Renal cortex interstitium (tissue), 11 donors: ENCODE measurements around the gene BCAS1. TPM values are rescaled to one million over a fixed set of nuclear protein-coding genes. Genes with fewer than 3 reads are reported as not detected.
"Not testable (repeated sequence)": the region's sequence is repeated elsewhere in the genome, so short reads cannot be mapped to it uniquely, and the experiment has no call there.

ENCODE experiments used
- DNase-seq, 11 donors: peaks; one replicate each; pipeline ENCODE4 v3.0.0-alpha.2; 2013; ENCODE audit warnings: low read depth in 9 of 11, low spot score in 4 of 11; ENCODE audit errors: extremely low read depth in 1 of 11
- polyA plus RNA-seq, 3 donors: library from polyadenylated mRNA; unstranded; fragments of 120-200 nt; gene quantifications; one replicate each; pipeline ENCODE4 v1.2.1, GENCODE V29; 2013; ENCODE audit not compliant: insufficient read length in 3 of 3

BCAS1 gene
- polyA plus RNA-seq, 3 donors = 2.3 to 3.5 (median 2.5) TPM

DNA sequence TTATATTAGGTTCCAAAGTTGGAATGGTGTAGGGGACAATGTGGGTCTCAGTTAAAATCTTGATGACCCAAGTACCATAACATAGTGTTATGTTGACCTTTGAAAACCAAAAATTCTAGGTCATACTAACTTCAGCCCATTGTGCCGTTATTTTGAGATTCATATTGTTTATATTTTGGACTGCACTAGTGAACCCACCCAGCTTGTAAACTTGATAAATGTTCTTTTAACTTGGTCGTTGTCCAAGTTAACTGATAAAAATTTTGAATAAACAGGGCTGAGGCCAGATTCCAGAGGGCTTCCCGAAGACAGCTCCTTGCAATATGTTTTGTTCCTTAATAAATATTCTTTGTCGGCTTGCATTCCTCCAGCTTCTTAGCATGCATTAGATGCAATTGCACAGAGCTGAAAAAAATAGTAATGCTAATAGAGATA is 90.3 kb downstream of the BCAS1 start:
- DNase-seq = peak in 7 of 11 donors; percentile 34 to 73 (median 58)

DNA sequence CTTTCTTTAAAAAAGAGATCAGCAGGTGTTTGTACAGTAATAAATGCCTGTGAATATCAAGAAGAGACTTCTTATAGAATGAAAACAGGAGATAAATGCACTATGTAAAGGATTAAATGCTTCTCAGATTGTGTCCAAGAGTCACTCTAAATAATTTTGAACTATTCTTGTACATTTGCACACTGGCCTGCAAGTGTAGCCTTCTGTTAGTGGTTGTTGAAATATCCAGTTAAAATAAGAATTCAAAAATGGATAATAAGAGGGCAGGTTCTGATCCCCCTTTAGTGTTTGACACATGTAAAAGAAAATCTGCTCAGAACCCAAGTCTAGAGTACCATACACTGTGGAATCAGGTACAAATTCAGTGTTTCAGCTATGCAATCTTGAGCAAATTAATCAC is 91.9 kb downstream of the BCAS1 start:
- no peak for DNase-seq

DNA sequence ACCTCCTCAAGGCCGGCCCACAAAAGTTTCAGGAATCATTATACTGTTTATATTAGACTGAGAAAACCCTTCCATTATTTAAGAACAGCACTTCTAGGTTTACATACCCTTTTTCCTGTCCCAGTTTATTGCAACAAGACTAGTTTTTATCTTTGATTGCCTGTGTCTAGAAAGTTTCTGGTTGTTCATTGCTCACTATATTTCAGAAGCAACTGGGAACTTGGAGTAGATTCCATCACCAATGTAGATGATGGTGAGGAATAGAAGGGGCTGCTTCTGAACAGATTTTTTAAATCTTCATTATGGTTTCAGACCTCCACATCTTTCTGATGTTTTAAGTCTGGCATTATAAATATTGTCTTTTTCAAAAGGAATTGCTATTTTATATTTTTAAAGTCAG is 93.0 kb downstream of the BCAS1 start:
- no peak for DNase-seq

DNA sequence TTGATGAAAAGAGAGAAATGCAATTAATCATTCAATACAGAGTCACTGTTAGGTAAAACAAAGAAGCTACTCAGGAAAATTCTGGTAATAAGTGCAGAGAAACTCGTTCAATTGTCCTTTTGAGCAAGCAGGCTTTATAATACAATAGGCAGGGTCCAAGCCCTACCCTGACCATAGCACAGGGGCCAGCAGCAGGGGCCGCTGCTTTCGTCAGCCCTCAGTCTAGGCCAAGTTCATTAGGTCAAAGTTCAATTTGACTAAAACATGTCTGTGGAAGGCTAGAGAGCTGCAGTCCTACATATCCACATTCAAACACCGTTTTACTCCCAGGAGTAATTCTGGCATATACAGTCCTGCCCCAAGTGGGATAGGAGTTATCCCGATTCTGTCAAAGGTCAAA is 94.6 kb downstream of the BCAS1 start:
- no peak for DNase-seq

DNA sequence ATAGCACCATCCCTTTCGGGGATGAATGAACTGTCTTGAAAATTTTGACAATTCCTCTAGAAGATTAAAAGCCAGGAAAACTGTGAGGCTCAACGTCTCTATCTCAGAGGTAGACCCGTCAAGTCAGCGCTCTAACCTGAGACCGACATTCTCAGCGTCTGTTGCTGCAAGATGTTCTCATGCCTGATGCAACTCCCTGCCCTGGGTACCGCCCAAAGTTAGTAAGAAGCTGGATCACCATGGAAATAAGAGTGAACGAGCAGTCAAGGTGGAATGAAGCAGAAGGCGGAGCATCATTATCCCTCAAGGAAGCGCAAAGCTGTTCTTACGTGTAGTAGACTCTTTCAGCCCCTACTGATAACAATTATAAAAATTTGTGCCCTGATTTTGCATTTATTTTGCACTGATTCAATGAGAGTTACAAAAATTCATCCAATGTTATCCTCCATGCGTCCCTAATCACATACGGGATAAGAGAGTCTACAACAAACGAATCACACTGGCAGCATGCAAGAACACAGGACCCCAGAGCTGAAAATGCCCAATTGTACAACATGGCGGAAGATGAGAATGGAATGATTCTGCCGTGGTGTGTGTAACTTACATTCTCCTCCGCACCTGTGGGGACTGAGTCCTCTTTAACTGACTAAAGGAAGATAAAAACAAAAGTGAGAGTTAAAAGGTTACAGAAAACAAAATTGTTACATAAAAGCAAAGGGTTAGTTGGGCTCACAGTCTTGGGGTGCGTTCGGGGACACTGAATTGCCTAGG is 95.4 kb downstream of the BCAS1 start:
- DNase-seq = no peak

DNA sequence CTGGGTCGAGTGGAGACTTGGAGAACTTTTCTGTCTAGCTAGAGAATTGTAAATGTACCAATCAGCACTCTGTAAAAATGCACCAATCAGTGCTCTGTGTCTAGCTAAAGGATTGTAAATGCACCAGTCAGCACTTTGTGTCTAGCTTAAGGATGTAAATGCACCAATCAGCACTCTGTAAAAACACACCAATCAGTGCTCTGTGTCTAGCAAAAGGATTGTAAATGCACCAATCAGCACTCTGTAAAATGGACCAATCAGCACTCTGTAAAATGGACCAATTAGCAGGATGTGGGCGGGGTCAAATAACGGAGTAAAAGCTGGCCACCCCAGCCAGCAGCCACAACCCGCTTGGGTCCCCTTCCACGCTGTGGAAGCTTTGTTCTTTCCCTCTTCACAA is 96.5 kb downstream of the BCAS1 start:
- not testable (repeated sequence) for DNase-seq

DNA sequence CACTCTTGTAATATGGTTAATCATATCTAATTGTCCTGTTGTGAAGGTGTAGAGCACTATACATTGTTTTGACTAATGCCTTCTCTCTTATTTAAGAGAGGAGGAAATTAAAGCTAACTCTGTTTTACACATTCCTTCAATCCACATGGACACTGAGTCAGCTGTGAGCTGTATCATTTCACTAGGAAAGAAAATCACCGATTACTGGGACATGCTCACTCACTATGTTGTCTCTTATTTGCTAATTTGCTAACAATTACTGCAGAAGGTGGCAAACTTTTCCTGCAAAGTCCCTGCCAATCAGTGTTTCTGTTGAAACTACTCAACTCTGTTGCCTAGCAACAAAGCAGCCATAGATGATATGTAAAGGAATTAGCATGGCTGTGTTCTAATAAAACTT is 98.2 kb downstream of the BCAS1 start:
- DNase-seq = no peak

GRCh38 chr20:53971096-53971683 is 99.2 kb downstream of the BCAS1 start:
- no peak for DNase-seq

DNA sequence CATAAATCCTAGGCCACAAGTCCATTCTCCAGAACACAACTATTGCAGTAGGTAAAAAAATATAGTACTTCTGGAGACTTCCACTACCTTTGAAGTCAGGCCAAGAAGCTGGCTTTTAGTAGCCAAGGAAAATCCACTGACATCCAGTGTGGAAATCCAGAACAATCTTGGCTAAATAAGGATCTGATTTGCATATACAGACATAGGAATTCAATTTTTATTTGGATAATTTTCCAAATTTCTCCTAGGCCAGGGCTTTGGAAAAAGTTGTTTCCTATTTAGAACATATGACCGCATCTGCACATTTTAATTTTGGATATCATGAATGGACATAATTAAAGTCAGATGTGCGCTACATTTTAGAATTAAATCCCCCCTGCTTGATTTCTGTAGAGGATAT is 100.2 kb downstream of the BCAS1 start:
- no peak for DNase-seq

DNA sequence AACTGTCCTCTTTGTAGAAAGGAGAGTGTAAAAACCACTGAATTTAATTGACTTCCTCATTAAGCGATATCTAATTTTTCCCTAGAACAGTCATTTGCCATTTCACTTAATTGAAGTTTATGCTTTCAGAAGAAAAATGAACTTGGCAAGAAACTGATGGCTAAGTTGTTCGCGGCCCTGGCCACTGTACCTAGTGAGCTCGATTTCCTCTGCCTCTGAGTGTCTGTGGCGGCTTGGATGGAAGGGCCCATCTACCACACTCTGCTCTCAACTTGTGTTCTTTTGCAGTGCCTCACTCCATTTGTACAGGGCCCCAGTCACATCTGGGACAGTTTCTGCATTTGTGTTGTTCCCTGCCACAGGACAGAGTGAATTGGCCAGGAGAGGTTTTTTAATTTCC is 102.9 kb downstream of the BCAS1 start:
- DNase-seq = no peak

- DNase-seq = no peak
Observed at GRCh38 chr20:53966774-53967398, 103.5 kb downstream of the BCAS1 start.

- DNase-seq = no peak
Observed at GRCh38 chr20:53964501-53965253, 105.7 kb downstream of the BCAS1 start.

DNA sequence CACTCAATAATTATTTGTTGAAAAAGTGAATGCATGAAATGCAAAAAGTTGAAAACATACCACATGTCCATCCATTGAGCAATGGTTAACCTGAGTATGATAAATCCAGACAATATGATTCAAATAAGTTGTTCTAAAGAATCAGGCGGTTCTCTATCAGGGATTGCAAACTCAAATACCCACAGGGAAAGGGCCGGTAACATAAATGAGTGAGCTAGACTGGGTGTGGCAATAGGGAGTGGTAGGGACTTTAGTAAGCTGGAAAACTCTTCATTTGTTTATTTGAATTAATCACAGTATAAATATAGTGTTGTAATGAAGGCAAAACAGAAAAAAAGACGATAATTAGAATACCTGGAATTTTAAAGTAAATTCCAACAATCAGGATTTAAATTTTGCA is 106.3 kb downstream of the BCAS1 start:
- DNase-seq = no peak

DNA sequence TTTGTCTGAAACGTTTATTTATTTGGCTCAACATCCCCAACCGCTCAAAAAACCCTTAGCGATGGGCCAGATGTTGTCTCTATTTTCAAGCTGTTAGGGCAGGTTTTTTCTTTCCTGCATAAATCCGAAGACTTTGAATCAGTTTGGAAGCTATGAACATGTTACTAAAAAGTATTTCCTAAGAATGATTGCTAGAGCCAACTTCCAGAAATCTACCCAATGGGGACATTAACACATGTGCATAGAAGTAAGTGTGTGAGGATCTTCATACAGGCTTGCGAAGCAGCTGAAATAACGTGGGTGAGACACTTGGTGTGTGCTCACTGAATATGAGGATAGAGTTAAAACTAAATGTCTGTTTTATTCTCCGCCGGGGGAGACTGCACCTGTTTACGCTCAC is 106.8 kb downstream of the BCAS1 start:
- DNase-seq = no peak

DNA sequence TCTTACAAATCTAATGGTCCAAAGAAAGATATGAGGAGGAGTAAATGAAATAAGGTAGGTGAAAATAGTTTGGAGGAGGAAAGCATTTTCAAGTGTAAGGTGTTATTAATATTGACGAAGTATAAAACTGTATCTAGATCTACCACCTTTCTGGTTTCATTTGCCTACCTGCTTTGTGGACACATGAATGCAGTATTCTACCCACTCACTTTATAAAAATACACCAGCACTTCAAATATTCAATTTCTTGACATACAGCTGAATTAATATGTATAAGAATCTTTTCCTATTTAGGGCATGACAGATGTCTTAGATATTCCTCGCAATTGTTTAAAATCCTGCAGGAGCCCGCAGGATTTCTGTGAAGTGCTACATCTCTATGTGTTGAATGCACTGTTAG is 108.0 kb downstream of the BCAS1 start:
- no peak for DNase-seq

DNA sequence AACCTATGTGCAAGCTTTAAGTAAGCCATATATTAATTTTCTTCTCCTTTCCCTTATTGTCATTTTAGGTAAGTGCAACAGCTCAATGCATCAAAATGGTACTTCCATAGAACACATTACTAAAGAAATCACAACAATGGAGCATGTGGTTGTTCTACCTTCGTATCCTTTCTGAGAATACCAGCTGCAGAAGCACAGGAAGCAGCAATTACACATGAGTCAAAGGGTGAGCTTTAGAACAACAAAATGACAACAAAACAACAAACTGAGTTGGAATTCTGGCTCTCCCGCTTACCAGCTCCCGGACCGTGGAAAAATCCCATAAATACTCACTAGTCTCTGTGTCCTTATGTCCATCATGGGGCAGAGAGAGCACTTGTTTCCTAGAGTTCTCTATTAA is 108.9 kb downstream of the BCAS1 start:
- DNase-seq = no peak

DNA sequence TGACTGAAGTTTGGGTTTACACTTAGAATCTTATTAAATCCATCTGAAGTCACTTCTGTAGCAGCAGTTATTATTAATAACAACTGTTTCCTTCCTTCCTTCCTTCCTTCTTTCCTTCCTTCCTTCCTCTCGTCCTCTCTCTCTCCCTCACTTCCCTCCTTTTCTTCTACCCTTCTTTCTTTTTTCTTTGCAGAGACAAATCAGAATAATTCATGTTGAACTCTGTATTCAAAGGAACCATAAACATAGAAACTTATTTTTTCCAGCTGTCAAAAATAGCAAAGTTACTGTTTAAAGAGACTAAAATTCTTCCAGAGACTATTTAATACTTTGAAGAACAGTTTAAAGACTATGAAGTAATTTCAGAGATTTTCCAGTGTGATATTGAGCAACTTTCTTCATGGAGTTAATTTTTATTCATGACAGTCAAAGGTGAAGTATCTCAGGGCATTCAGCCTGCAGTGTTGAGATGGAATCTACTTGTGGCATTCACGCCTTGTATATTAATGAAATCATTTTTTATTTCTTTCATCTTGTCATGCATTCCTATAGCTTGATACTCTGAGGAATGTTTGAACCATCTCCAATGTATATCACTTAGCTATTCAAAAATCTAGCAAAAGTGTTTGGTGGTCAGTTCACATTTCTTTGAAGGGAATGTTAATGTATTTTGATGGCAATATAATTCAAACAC is 109.7 kb downstream of the BCAS1 start:
- no peak for DNase-seq

GRCh38 chr20:53959911-53960578 is 110.3 kb downstream of the BCAS1 start:
- DNase-seq = no peak

- DNase-seq = no peak
Observed at GRCh38 chr20:53958260-53958659, 112.1 kb downstream of the BCAS1 start.
